ENCODE measurements around the gene UAP1L1. TPM values are rescaled to one million over a fixed set of nuclear protein-coding genes. Genes with fewer than 3 reads are reported as not detected.
A peak's percentile ranks its signal among the peaks of the same experiment; 100 is the strongest.

Gene UAP1L1
- total RNA-seq, 1 donor from 2014 or later, result 17.2 TPM

DNA sequence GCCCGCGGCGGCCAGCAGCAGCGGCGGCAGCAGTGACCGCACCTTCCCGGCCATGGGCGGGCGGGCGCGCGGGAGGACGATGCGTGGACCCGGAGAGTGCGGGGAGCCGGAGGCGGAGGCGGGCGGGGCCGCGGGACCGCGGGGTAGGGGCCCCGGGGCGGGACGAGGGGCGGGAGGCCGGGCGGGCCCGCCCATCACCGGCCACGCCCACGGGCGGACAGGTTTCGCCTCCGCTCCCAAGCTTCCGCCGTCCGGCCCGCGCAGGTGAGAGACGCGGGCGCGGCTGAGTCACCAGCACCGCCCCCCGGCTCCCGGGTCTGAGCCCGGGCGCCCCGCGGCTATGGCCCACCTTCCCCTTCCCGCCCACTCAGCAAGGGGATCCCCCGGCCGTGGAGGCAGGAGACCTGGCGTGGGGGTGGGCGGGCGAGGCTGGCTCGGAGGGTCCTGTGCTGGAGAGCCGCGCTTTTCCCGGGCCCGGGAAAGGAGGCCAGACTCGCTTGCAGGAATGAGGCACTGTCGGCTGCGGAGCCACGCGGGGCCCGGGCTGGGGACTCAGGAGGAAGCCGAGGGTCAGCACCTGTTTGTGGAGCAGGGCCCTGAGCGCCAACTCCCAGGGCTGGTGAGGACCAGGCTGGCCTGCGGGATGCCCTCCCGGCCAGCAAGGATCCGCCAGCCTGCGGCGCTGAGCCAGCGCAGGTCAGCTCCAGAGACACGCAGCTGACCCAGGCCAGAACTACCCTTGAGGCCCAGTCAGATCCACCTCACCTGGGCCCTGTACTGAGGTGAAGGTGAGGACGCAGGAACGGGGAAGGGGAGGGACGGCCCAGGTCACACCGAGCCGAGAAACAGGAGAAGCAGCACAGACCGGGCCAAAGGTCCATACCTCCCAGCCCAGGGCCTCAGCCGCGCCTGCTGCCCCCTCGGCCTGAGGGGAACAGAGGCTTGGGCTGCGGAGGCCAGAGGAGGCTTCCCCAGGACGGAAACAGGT is 23.1 kb upstream of the UAP1L1 start, which contains the start of gene ENTPD2:
TSS of gene ENTPD2 (minus strand) at position 118 of the 988 bp plus-strand sequence. CDS start at position 54, 64 bp downstream.
- intact Hi-C loops (cut with micrococcal nuclease), result no loop called here
- peaks cover 16% of the 10 kb centered on the region for H3K27me3 Mint-ChIP-seq
- ATAC-seq (ENCODE audit: low read depth) (peak; percentile 70), DNase-seq (peak; percentile 36)
- ChIA-PET CTCF (no interaction called here), POLR2A (no interaction called here)
- H3K4me1 Mint-ChIP-seq, result peaks cover 3% of the 10 kb centered on the region
- H3K9me3 Mint-ChIP-seq, result no peaks in the 10 kb centered on the region
- no peak within 1 kb of the TSS for H3K4me3 Mint-ChIP-seq
- H3K36me3 Mint-ChIP-seq (ENCODE audit: low read depth), result no peaks in the 10 kb centered on the region
- no peak for TF ChIP-seq CTCF (IDR thresholded peaks at IDR 0.05)
- H3K27ac Mint-ChIP-seq, result no peak within 1 kb of the TSS

- CTCF ChIA-PET, result interaction anchor here (1.0 kb wide), 1 partner anchor 20 kb away, joined by 3 read pairs; no protein-coding TSS in a partner anchor
- intact Hi-C loops (cut with micrococcal nuclease), result no loop called here
- H3K27ac Mint-ChIP-seq, result no peak overlapping the region
- peaks cover 11% of the 10 kb centered on the region for H3K27me3 Mint-ChIP-seq
- POLR2A ChIA-PET, result no interaction called here
- no peak for TF ChIP-seq CTCF (IDR thresholded peaks at IDR 0.05)
- peaks cover 3% of the 10 kb centered on the region for H3K4me1 Mint-ChIP-seq
- no peak overlapping the region for H3K4me3 Mint-ChIP-seq
- ATAC-seq (ENCODE audit: low read depth) (no peak), DNase-seq (no peak)
- H3K36me3 Mint-ChIP-seq (ENCODE audit: low read depth), result no peaks in the 10 kb centered on the region
- H3K9me3 Mint-ChIP-seq, result no peaks in the 10 kb centered on the region
Observed at GRCh38 chr9:137054932-137055384, 22.4 kb upstream of the UAP1L1 start.

DNA sequence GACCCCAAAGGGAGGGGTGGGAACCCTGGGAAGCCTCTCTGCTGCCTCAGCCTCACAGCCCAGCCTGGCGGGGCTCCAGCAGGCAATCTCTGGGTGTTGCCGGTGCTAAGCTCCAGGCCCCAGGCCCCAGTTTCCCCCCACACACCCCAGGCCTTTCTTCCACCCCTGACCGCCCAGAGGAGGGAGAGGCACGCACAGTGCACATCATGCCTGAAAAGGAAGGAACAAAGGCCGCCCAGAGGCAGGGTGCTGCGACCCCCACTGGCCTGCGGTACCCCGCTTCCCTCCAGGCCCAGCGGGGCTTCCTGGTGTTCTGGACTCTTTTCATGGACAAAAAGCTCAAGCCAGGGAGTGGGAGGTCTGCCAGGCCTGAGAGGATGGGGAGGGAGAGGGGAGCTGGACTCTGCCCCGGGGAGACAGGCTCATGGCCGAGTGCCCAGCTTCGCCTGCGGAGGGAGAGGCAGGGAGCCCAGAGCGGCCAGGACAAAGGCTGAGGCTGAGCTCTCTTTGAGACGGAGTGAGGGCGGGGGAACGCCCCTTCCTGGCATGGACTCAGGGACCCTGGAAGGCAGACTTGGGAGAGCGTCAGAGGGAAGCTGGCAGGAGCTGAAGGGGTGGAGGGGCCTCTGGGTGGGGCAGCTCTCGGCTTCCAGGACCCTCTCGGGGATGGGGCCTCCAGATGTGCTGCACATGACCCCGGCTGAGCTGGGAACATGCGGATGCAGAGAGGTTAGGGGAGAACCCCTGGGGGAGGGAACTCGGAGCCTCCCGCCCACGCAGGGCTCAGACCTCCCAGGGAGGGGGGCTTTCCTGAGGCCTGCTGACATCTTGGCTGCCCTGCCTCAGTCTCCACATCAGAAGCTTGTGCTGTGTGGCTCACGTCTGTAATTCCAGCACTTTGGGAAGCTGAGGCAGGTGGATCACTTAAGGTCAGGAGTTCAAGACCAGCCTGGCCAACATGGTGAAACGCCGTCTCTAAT is 21.6 kb upstream of the UAP1L1 start:
- Mint-ChIP-seq H3K9me3 (no peaks in the 10 kb centered on the region), H3K4me1 (peaks cover 3% of the 10 kb centered on the region), H3K36me3 (ENCODE audit: low read depth) (no peaks in the 10 kb centered on the region), H3K4me3 (no peak overlapping the region), H3K27me3 (peaks cover 6% of the 10 kb centered on the region), H3K27ac (no peak overlapping the region)
- no peak for DNase-seq
- TF ChIP-seq CTCF (IDR thresholded peaks at IDR 0.05), result no peak
- ChIA-PET CTCF (interaction anchor here (0.9 to 1.4 kb wide), 3 partner anchors 9 to 21 kb away, joined by 3 to 6 read pairs (median 3); partner anchors contain the start of gene NPDC1), POLR2A (no interaction called here)
- no peak for ATAC-seq (ENCODE audit: low read depth)
- intact Hi-C loops (cut with micrococcal nuclease), result no loop called here

- ChIA-PET POLR2A (no interaction called here), CTCF (interaction anchor here (0.9 to 1.4 kb wide), 2 partner anchors 10 to 22 kb away, joined by 3 to 6 read pairs; partner anchors contain the start of gene NPDC1)
- H3K27me3 Mint-ChIP-seq, result peaks cover 6% of the 10 kb centered on the region
- DNase-seq (no peak), ATAC-seq (ENCODE audit: low read depth) (no peak)
- peaks cover 3% of the 10 kb centered on the region for H3K4me1 Mint-ChIP-seq
- TF ChIP-seq CTCF (IDR thresholded peaks at IDR 0.05), result no peak
- no peaks in the 10 kb centered on the region for H3K9me3 Mint-ChIP-seq
- H3K36me3 Mint-ChIP-seq (ENCODE audit: low read depth), result no peaks in the 10 kb centered on the region
- H3K4me3 Mint-ChIP-seq, result no peak overlapping the region
- intact Hi-C loops (cut with micrococcal nuclease), result no loop called here
- no peak overlapping the region for H3K27ac Mint-ChIP-seq
Observed at GRCh38 chr9:137056739-137057415, 20.4 kb upstream of the UAP1L1 start.

Data from activated B cell treated with CpG ODN at 0.5 μM for 24 hours (primary cell).